HEK293T (cell line): ENCODE results near the gene DSCAM.

Experiments used
- BHLHE40 ChIP-seq: fragments of 450-650 bp; IDR thresholded peaks from 2 replicates; pipeline ENCODE4 v1.6.1; 2016; ENCODE audit warnings: mild to moderate bottlenecking, moderate library complexity, borderline replicate concordance
- CTBP1 ChIP-seq: fragments of 450-650 bp; IDR thresholded peaks from 2 replicates; pipeline ENCODE4 v1.6.1; 2016; ENCODE audit warnings: borderline replicate concordance
- ELF4 ChIP-seq: fragments of 450-650 bp; IDR thresholded peaks from 2 replicates; pipeline ENCODE4 v1.6.1; 2017; ENCODE audit warnings: antibody characterized with exemption
- FOXK2 ChIP-seq: fragments of 450-650 bp; IDR thresholded peaks from 2 replicates; pipeline ENCODE4 v1.6.1; 2016; ENCODE audit warnings: mild to moderate bottlenecking
- L3MBTL2 ChIP-seq: fragments of 450-650 bp; conservative IDR thresholded peaks from 2 replicates; pipeline ENCODE4 v1.6.1; 2016; ENCODE audit warnings: mild to moderate bottlenecking
- LEF1 ChIP-seq: fragments of 450-650 bp; IDR thresholded peaks from 2 replicates; pipeline ENCODE4 v1.6.1; 2017; ENCODE audit warnings: mild to moderate bottlenecking, borderline replicate concordance
- SP1 ChIP-seq: fragments of 450-650 bp; IDR thresholded peaks from 2 replicates; pipeline ENCODE4 v1.6.1; 2017
- SUZ12 ChIP-seq: fragments of 450-650 bp; IDR thresholded peaks from 2 replicates; pipeline ENCODE4 v1.6.1; 2016; ENCODE audit warnings: mild to moderate bottlenecking
- ZNF384 ChIP-seq: fragments of 450-650 bp; IDR thresholded peaks from 2 replicates; pipeline ENCODE4 v1.6.1; 2016

DNA sequence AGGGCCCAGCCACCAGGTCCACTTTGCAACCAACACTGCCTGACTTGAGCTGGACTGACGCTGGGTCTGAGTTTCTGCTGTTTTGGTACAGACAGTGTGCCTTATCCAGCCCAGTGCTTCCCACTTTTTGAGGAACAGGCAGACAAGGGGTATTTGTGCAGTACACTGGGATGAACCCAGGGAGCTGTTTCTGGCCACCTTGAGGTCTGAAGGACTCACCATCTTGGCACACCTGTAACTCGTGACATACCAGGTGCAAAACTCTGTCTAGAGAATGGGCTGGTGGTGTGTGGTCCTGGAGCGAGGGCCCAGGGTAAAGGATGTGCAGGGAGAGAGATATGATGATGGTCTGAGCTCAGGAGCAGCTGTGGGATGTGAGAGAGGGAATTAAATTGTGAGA, 831.1 kb downstream of the DSCAM start:
- TF ChIP-seq SUZ12, result no peak
- TF ChIP-seq BHLHE40, result no peak
- no peak for TF ChIP-seq SP1
- TF ChIP-seq L3MBTL2, result no peak
- TF ChIP-seq LEF1, result no peak
- TF ChIP-seq ZNF384, result no peak
- TF ChIP-seq CTBP1, result no peak
- TF ChIP-seq ELF4, result no peak
- TF ChIP-seq FOXK2, result no peak
